Nephron progenitor cell (in vitro differentiated cells): ENCODE measurements around the gene S1PR5.

Source experiments
- DNase-seq: peaks from one replicate; pipeline ENCODE4 v3.0.0; 2021
- H3K27ac Mint-ChIP-seq: 2 replicates; pipeline ENCODE4 v1.8.0; 2021; ENCODE audit warnings: mild to moderate bottlenecking, moderate library complexity, mixed read lengths
- H3K27me3 Mint-ChIP-seq: 2 replicates; pipeline ENCODE4 v1.8.0; 2021; ENCODE audit warnings: mild to moderate bottlenecking, low read depth, mixed read lengths; ENCODE audit not compliant: poor library complexity
- H3K36me3 Mint-ChIP-seq: 2 replicates; pipeline ENCODE4 v1.8.0; 2021; ENCODE audit warnings: low read depth, mixed read lengths
- H3K4me1 Mint-ChIP-seq: 2 replicates; pipeline ENCODE4 v1.8.0; 2021; ENCODE audit warnings: mixed read lengths
- H3K4me3 Mint-ChIP-seq: 2 replicates; pipeline ENCODE4 v1.8.0; 2021; ENCODE audit warnings: mild to moderate bottlenecking, moderate library complexity, mixed read lengths
- H3K9me3 Mint-ChIP-seq: 2 replicates; pipeline ENCODE4 v1.8.0; 2021; ENCODE audit warnings: mild to moderate bottlenecking, moderate library complexity, mixed read lengths
- TF ChIP-seq, protein P1 (sequence below): fragments of 200-600 bp; sonication (generic); IDR thresholded peaks from 2 replicates; pipeline ENCODE4 v1.5.0; 2021; ENCODE audit warnings: antibody characterized with exemption

Gene S1PR5

DNA sequence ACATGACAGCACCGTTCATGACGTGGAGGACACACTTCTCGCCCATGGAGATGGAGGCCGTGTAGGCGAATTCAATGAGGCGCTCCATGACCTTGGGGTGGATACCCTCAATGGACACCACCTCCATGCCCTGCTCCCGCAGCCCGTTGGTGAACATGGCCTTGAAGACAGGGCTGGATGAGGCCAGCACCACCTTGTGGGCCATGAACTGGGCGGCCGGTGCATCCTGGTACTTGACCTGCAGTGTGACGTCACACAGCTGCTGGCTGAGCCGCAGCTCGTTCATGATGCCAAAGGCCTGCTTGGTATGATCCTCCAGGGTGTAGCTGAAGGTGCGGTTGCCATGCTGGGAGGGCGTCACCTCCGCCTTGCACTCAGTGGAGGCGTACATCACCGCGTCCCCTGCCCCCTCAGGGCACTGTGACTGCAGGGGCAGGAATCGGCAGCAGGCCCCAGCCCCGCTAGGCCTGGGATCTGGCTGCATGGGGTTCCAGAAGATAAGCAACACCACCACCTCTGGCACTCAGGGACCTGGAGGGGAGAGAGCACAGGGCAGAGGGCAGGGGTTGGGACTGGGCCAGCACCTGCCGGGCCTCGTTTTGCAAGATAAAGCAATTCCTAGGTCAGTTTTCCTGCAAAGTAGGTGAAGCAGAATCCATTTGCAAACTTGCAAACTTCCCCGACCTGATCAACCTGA, 17.5 kb downstream of the S1PR5 start:
- H3K27ac Mint-ChIP-seq: peak overlapping the region; percentile 21
- H3K4me3 Mint-ChIP-seq: no peak overlapping the region
- H3K36me3 Mint-ChIP-seq: peaks cover 36% of the 10 kb centered on the region
- peaks cover 17% of the 10 kb centered on the region for H3K4me1 Mint-ChIP-seq
- TF ChIP-seq, protein P1, sequence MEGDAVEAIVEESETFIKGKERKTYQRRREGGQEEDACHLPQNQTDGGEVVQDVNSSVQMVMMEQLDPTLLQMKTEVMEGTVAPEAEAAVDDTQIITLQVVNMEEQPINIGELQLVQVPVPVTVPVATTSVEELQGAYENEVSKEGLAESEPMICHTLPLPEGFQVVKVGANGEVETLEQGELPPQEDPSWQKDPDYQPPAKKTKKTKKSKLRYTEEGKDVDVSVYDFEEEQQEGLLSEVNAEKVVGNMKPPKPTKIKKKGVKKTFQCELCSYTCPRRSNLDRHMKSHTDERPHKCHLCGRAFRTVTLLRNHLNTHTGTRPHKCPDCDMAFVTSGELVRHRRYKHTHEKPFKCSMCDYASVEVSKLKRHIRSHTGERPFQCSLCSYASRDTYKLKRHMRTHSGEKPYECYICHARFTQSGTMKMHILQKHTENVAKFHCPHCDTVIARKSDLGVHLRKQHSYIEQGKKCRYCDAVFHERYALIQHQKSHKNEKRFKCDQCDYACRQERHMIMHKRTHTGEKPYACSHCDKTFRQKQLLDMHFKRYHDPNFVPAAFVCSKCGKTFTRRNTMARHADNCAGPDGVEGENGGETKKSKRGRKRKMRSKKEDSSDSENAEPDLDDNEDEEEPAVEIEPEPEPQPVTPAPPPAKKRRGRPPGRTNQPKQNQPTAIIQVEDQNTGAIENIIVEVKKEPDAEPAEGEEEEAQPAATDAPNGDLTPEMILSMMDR: no peak
- H3K27me3 Mint-ChIP-seq: no peaks in the 10 kb centered on the region
- H3K9me3 Mint-ChIP-seq: no peaks in the 10 kb centered on the region
- no peak for DNase-seq

- peaks cover 17% of the 10 kb centered on the region for H3K4me1 Mint-ChIP-seq
- no peak overlapping the region for H3K27ac Mint-ChIP-seq
- peaks cover 48% of the 10 kb centered on the region for H3K36me3 Mint-ChIP-seq
- TF ChIP-seq, protein P1: no peak
- H3K4me3 Mint-ChIP-seq: no peak overlapping the region
- H3K9me3 Mint-ChIP-seq: no peaks in the 10 kb centered on the region
- no peaks in the 10 kb centered on the region for H3K27me3 Mint-ChIP-seq
- no peak for DNase-seq
Observed at GRCh38 chr19:10497371-10497770, 19.9 kb downstream of the S1PR5 start.

- H3K36me3 Mint-ChIP-seq: peaks cover 53% of the 10 kb centered on the region
- H3K27ac Mint-ChIP-seq: peak overlapping the region; percentile 61
- DNase-seq: no peak
- TF ChIP-seq, protein P1: no peak
- no peaks in the 10 kb centered on the region for H3K4me1 Mint-ChIP-seq
- H3K27me3 Mint-ChIP-seq: no peaks in the 10 kb centered on the region
- no peak overlapping the region for H3K4me3 Mint-ChIP-seq
- no peaks in the 10 kb centered on the region for H3K9me3 Mint-ChIP-seq
Observed at GRCh38 chr19:10491472-10492047, 25.7 kb downstream of the S1PR5 start.

DNA sequence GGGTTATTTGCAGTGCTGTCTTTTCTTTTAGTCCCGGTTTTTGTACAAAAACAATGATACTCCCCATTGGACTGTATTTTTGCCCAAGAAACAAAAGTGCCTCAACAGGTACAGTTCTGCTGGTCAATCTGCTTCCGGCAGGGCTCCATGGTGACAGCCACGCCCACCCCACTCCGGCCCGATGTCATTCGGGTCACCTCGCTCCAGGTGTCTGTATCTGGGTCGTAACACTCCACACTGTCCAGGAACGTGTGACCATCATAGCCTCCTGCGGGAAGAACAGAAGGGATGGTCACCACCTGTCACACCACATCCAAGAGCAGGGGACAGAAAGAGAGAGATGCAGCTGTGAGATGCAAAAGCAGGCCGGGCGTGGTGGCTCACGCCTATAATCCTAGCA, 30.7 kb downstream of the S1PR5 start:
- Mint-ChIP-seq H3K4me3 (no peak overlapping the region), H3K27me3 (no peaks in the 10 kb centered on the region), H3K27ac (peak overlapping the region; percentile 85), H3K9me3 (no peaks in the 10 kb centered on the region), H3K4me1 (no peaks in the 10 kb centered on the region), H3K36me3 (peaks cover 39% of the 10 kb centered on the region)
- TF ChIP-seq, protein P1: no peak
- DNase-seq: no peak

DNA sequence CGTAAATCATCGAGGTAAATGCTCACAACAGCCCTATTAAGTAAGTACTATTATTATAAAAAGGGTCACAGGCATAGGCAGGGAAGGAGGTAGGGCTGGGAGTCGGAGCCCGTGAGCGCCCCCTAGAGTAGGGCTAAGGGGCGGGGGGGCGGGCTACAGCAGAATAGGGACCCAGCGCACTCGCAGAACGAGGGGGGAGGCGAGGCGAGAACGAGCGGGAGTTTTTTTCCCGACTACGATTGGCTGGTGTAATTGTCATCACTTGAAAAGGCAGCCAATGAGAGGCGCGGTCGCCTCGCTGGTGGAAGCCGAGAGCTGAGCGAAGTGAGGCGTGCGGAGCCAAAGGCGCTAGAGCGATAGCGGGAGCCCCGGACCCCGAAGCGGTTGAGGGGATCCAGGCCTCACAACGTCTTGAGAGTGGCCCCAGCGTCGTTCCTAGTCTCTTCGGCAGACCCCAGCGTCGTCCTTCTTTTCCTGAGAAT, 38.3 kb downstream of the S1PR5 start:
- no peak overlapping the region for H3K27ac Mint-ChIP-seq
- TF ChIP-seq, protein P1: peak; percentile 69
- peak; percentile 78 for DNase-seq
- peaks cover 7% of the 10 kb centered on the region for H3K9me3 Mint-ChIP-seq
- no peaks in the 10 kb centered on the region for H3K36me3 Mint-ChIP-seq
- H3K4me3 Mint-ChIP-seq: no peak overlapping the region
- H3K4me1 Mint-ChIP-seq: peaks cover 7% of the 10 kb centered on the region
- peaks cover 48% of the 10 kb centered on the region for H3K27me3 Mint-ChIP-seq

- no peak for DNase-seq
- H3K4me3 Mint-ChIP-seq: no peak overlapping the region
- peaks cover 7% of the 10 kb centered on the region for H3K9me3 Mint-ChIP-seq
- TF ChIP-seq, protein P1: no peak
- no peaks in the 10 kb centered on the region for H3K36me3 Mint-ChIP-seq
- H3K4me1 Mint-ChIP-seq: peaks cover 7% of the 10 kb centered on the region
- H3K27me3 Mint-ChIP-seq: peaks cover 50% of the 10 kb centered on the region
- no peak overlapping the region for H3K27ac Mint-ChIP-seq
Observed at GRCh38 chr19:10478476-10478875, 38.8 kb downstream of the S1PR5 start.
